Tongue (tissue), 2 donors: Measurements from ENCODE around the gene ABCA7. TPM values are rescaled to one million over a fixed set of nuclear protein-coding genes. Genes with fewer than 3 reads are reported as not detected.

ENCODE experiments used
- DNase-seq: peaks from one replicate; pipeline ENCODE4 v3.0.0-alpha.2; 2015
- total RNA-seq: library from RNA; depleted of rRNA; stranded (reverse); fragments of >200 nt; gene quantifications from one replicate; pipeline ENCODE4 v1.2.3, GENCODE V29; 2014

ABCA7 gene
- total RNA-seq, 1 donor from 2014 or later = 22.1 TPM

DNA sequence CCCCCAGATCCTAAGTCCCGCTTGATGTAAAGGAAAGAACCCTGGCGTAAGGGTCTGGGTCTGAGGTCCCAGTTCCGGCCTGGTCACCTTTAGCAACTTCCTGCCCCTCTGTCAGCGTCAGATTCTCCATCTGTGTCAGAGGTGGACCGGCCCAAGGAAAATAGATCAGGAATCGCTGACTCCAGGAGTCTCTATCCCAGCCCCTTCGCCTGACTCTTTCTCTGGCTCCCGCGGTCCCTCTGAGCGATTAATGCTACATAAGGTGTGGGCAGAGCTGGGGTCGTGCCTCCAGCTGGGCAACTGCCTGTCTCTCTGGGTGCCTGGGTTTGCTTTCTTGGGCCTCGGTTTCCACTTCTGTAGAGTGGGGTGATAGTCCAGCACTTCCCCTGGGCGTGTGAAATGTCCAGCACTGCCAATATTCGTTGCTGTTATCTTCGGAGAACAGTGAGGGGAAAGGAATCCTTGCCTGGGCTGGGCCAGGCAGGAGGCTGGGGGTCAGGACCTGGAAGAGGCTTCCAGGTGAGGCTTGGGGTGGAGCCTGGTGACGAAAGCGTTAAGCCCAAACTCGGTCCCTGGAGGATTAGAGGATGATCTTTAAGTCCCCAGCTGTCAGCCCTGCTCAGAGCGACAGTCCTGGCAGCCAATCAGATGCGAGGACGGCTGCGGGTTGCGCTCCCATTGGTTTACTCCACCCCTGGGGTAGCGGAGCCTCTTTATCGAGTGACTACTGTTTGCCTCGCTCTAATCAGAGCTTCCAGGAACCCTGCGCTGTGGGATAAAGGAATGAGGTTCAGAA is 767 bp downstream of the ABCA7 start:
- peak; percentile 96 for DNase-seq

GRCh38 chr19:1041272-1041834 is 1.4 kb downstream of the ABCA7 start:
- DNase-seq = no peak

DNA sequence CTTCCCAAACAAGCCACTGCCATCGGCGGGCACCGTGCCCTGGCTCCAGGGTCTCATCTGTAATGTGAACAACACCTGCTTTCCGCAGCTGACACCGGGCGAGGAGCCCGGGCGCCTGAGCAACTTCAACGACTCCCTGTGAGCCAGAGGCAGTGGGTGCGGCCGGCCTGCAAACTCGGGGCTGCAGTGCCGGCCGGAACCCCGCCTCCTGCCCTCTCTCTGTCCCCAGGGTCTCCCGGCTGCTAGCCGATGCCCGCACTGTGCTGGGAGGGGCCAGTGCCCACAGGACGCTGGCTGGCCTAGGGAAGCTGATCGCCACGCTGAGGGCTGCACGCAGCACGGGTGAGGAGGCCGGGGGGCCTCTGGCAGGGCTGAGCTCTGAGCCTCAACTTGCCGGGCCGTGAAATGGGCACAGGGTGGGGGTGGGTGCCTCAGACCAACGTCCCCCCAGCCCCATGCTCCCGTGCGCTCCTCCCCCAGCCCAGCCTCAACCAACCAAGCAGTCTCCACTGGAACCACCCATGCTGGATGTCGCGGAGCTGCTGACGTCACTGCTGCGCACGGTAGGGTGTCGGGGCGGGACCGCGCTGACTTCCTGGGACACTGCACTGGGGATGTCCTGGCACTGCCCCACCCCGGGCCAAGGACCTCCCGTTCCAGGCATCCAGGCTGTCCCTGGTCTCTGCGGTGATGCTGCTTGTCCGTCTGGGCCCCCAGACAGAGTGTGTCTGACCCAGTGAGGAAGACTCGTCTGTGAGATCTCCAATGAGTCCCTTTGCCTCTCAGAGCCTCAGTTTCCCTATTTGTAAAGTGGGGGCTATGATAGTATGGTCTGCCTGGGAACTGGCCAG is 2.2 kb downstream of the ABCA7 start:
- DNase-seq = peak; percentile 88

DNA sequence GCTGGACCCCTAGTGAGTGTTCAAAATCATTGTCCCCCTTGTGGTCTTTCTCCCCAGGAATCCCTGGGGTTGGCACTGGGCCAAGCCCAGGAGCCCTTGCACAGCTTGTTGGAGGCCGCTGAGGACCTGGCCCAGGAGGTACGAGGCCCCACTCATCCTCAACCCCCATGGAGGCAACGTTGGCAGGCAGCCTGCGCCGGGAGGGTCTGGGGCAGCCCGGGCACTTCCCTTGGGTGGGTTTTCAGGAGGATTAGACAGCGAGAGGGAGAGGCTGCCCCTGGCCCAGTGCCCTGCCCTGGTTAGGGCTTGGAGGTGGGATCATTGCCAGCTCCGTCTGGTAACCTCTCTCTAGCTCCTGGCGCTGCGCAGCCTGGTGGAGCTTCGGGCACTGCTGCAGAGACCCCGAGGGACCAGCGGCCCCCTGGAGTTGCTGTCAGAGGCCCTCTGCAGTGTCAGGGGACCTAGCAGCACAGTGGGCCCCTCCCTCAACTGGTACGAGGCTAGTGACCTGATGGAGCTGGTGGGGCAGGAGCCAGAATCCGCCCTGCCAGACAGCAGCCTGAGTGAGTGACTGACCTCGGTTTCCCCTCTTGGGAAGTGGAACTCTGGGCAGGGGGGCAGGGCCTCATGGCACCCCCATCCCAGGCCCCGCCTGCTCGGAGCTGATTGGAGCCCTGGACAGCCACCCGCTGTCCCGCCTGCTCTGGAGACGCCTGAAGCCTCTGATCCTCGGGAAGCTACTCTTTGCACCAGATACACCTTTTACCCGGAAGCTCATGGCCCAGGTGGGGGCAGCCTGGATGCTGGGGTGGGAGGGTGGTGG is 3.0 kb downstream of the ABCA7 start:
- DNase-seq = peak; percentile 62

DNA sequence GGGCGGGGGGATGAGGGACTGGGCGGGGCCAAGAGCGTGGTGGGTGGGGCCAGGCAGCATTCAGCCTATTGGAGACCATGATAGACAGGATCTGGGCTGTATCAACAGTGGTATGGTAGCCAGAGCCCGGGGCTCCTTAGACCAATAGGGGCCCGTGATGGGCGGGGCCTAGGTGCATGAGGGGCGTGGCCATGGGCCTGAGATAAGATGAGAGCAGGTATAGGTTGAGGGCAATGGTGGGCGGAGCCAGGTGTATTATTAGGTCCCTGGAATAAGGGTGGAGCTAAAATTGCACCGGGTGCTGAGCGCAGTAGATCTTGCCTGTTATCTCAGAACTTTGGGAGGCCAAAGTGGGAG is 5.3 kb downstream of the ABCA7 start:
- DNase-seq = no peak

GRCh38 chr19:1046117-1046626 is 6.3 kb downstream of the ABCA7 start:
- DNase-seq = no peak

- no peak for DNase-seq
Measured at GRCh38 chr19:1046836-1047695, 7.2 kb downstream of the ABCA7 start.

GRCh38 chr19:1047696-1048147 is 7.8 kb downstream of the ABCA7 start:
- no peak for DNase-seq

DNA sequence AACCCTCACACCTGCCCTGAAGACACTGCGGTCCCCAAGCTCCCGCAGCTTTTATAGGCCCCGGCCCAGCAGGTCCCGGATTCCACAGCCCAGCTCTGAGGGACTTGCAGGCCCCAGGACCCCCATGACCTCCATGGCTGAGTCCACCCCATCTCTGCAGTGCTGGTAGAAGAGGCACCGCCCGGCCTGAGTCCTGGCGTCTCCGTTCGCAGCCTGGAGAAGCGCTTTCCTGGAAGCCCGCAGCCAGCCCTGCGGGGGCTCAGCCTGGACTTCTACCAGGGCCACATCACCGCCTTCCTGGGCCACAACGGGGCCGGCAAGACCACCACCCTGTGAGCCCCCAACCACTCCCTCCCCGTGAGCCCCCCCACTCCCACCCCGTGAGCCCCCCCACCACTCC is 9.2 kb downstream of the ABCA7 start:
- no peak for DNase-seq

DNA sequence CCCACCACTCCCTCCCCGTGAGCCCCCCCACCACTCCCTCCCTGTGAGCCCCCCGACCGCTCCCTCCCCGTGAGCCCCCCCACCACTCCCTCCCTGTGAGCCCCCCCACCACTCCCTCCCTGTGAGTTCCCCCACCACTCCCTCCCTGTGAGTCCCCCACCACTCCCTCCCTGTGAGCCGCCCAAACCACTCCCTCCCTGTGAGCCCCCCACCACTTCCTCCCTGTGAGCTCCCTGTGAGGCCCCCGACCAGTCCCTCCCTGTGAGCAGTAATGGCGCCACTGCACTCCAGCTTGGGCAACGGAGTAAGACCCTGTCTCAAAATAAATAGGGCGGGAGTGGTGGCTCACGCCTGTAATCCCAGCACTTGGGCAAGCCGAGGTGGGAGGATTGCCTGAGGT is 9.9 kb downstream of the ABCA7 start:
- DNase-seq = no peak

DNA sequence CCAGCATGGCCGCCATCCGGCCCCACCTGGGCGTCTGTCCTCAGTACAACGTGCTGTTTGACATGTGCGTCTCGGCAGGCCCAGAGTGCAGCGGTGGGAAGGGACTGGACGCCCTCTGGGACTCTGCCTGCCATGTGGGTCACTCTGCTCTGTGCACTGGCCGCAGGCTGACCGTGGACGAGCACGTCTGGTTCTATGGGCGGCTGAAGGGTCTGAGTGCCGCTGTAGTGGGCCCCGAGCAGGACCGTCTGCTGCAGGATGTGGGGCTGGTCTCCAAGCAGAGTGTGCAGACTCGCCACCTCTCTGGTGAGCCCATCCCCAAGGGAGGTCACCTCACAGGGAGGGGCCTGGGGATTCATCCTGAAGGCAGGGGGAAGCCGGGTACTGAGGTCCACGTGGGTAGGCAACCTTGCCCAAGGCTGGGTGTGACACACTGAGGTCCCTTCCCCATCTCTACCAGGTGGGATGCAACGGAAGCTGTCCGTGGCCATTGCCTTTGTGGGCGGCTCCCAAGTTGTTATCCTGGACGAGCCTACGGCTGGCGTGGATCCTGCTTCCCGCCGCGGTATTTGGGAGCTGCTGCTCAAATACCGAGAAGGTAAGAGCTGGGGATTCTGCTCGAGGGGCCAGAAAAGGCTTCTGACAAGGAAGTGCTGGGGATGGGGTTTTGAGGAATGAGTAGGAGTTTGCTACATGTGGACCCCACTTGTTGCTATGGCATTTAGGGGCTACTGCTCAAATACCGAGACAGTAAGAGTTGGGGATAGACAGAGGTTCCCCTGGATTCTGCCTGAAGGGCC is 11.3 kb downstream of the ABCA7 start:
- DNase-seq = no peak

DNA sequence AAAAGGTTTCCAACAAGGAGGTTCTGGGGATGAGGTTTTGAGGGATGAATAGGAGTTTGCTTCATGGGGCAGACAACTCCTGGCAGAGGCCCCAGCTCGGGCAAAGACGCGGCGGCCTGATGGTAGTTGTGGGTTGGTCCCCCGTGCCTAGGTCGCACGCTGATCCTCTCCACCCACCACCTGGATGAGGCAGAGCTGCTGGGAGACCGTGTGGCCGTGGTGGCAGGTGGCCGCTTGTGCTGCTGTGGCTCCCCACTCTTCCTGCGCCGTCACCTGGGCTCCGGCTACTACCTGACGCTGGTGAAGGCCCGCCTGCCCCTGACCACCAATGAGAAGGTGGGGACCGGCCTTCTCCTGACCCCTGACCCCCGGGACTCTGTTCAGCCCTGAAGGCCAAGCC is 11.9 kb downstream of the ABCA7 start:
- DNase-seq = no peak

- no peak for DNase-seq
Measured at GRCh38 chr19:1052349-1052975, 12.6 kb downstream of the ABCA7 start.

- DNase-seq = no peak
Measured at GRCh38 chr19:1053176-1054101, 13.5 kb downstream of the ABCA7 start.

- no peak for DNase-seq
Measured at GRCh38 chr19:1054102-1055027, 14.5 kb downstream of the ABCA7 start.

DNA sequence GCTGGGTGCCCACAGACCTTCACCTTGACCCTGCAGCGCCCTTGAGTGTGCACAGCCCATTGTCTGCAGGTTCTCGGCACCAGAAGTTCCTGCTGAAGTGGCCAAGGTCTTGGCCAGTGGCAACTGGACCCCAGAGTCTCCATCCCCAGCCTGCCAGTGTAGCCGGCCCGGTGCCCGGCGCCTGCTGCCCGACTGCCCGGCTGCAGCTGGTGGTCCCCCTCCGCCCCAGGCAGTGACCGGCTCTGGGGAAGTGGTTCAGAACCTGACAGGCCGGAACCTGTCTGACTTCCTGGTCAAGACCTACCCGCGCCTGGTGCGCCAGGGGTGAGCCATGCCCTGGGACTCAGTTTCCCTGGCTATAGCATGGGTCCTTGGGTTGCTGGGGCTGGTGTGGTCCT is 15.1 kb downstream of the ABCA7 start:
- no peak for DNase-seq

DNA sequence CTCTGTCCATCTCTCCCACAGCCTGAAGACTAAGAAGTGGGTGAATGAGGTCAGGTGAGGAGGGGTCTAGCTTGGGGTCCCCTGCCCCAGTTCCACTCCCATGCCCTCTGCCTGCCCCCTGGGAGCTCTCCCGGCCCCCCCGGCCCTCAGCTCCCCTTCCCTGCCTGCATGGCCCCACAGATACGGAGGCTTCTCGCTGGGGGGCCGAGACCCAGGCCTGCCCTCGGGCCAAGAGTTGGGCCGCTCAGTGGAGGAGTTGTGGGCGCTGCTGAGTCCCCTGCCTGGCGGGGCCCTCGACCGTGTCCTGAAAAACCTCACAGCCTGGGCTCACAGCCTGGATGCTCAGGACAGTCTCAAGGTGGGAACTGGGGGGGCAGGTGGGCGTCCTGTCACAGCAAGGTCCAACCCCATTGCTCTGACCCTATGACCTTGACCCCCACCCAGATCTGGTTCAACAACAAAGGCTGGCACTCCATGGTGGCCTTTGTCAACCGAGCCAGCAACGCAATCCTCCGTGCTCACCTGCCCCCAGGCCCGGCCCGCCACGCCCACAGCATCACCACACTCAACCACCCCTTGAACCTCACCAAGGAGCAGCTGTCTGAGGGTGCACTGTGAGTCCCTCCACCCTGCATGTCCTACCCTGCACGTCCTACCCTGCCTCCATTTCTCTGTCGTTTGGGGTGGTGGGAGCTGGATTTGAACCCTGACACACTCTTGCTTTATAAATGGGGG is 16.1 kb downstream of the ABCA7 start:
- no peak for DNase-seq
